ENCODE measurements around the gene MCTP1. TPM values are rescaled to one million over a fixed set of nuclear protein-coding genes. Genes with fewer than 3 reads are reported as not detected.

Gene MCTP1
- total RNA-seq, 2 experiments from 2014 or later = not detected

GRCh38 chr5:95045181-95045965 is 239.5 kb downstream of the MCTP1 start:
- no peak overlapping the region for H2AFZ ChIP-seq (ENCODE audit: low read length)
- no peaks in the 10 kb centered on the region for H4K20me1 ChIP-seq (ENCODE audit: insufficient read depth, low read length)
- ChIA-PET CTCF (ENCODE audit: unreplicated experiment) (no interaction called here), POLR2A (interaction anchor here (1.1 to 1.5 kb wide), 2 partner anchors 8 to 18 kb away, joined by 4 read pairs; no protein-coding TSS in a partner anchor)
- no peaks in the 10 kb centered on the region for H3K9me3 ChIP-seq (ENCODE audit: low read length)
- intact Hi-C loops (cut with micrococcal nuclease; ENCODE audit: unreplicated experiment) = no loop called here
- H3K4me3 ChIP-seq (ENCODE audit: low read depth, low read length, poor library complexity, severe bottlenecking) = no peak overlapping the region
- no peak for DNase-seq (ENCODE audit: low spot score)
- no TSS peak for BruUV-seq (replicated peaks)
- TF ChIP-seq EZH2phosphoT487 (IDR thresholded peaks at IDR 0.05; ENCODE audit: borderline replicate concordance, low read depth, low read length) (no peak), CTCF (conservative IDR thresholded peaks at IDR 0.05; ENCODE audit: low read length) (no peak)
- H3K27ac ChIP-seq (ENCODE audit: low read depth, low read length, poor library complexity, severe bottlenecking) = no peak overlapping the region
- H3K9me2 ChIP-seq (ENCODE audit: insufficient read depth, low read length) = no peaks in the 10 kb centered on the region
- H3K79me2 ChIP-seq (ENCODE audit: insufficient read depth, low read depth, low read length) = no peaks in the 10 kb centered on the region
- H3K4me1 ChIP-seq (ENCODE audit: insufficient read depth, low read length, poor library complexity, severe bottlenecking) = no peaks in the 10 kb centered on the region
- H3K4me2 ChIP-seq (ENCODE audit: low read length) = no peak overlapping the region
- H3K36me3 ChIP-seq (ENCODE audit: insufficient read depth, low read length) = no peaks in the 10 kb centered on the region

- POLR2A ChIA-PET = no interaction called here
- BruUV-seq (replicated peaks) = no TSS peak
- Histone ChIP-seq H2AFZ (ENCODE audit: low read length) (no peak overlapping the region), H3K4me3 (ENCODE audit: low read depth, low read length, poor library complexity, severe bottlenecking) (no peak overlapping the region), H3K9me2 (ENCODE audit: insufficient read depth, low read length) (no peaks in the 10 kb centered on the region), H3K4me2 (ENCODE audit: low read length) (no peak overlapping the region), H3K79me2 (ENCODE audit: insufficient read depth, low read depth, low read length) (no peaks in the 10 kb centered on the region), H3K4me1 (ENCODE audit: insufficient read depth, low read length, poor library complexity, severe bottlenecking) (no peaks in the 10 kb centered on the region), H4K20me1 (ENCODE audit: insufficient read depth, low read length) (no peaks in the 10 kb centered on the region), H3K36me3 (ENCODE audit: insufficient read depth, low read length) (no peaks in the 10 kb centered on the region), H3K27ac (ENCODE audit: low read depth, low read length, poor library complexity, severe bottlenecking) (no peak overlapping the region), H3K9me3 (ENCODE audit: low read length) (no peaks in the 10 kb centered on the region)
- CTCF ChIA-PET (ENCODE audit: unreplicated experiment) = no interaction called here
- no peak for DNase-seq (ENCODE audit: low spot score)
- no peak for TF ChIP-seq EZH2phosphoT487 (IDR thresholded peaks at IDR 0.05; ENCODE audit: borderline replicate concordance, low read depth, low read length)
- no peak for TF ChIP-seq CTCF (conservative IDR thresholded peaks at IDR 0.05; ENCODE audit: low read length)
- intact Hi-C loops (cut with micrococcal nuclease; ENCODE audit: unreplicated experiment) = no loop called here
These were observed 240.8 kb downstream of the MCTP1 start for GRCh38 chr5:95044096-95044495.

GRCh38 chr5:95043648-95044047 is 241.2 kb downstream of the MCTP1 start:
- Histone ChIP-seq H4K20me1 (ENCODE audit: insufficient read depth, low read length) (no peaks in the 10 kb centered on the region), H3K4me1 (ENCODE audit: insufficient read depth, low read length, poor library complexity, severe bottlenecking) (no peaks in the 10 kb centered on the region), H3K79me2 (ENCODE audit: insufficient read depth, low read depth, low read length) (no peaks in the 10 kb centered on the region), H3K9me2 (ENCODE audit: insufficient read depth, low read length) (no peaks in the 10 kb centered on the region), H2AFZ (ENCODE audit: low read length) (no peak overlapping the region), H3K4me3 (ENCODE audit: low read depth, low read length, poor library complexity, severe bottlenecking) (no peak overlapping the region), H3K9me3 (ENCODE audit: low read length) (no peaks in the 10 kb centered on the region), H3K36me3 (ENCODE audit: insufficient read depth, low read length) (no peaks in the 10 kb centered on the region), H3K27ac (ENCODE audit: low read depth, low read length, poor library complexity, severe bottlenecking) (no peak overlapping the region), H3K4me2 (ENCODE audit: low read length) (no peak overlapping the region)
- DNase-seq (ENCODE audit: low spot score) = no peak
- no peak for TF ChIP-seq CTCF (conservative IDR thresholded peaks at IDR 0.05; ENCODE audit: low read length)
- TF ChIP-seq EZH2phosphoT487 (IDR thresholded peaks at IDR 0.05; ENCODE audit: borderline replicate concordance, low read depth, low read length) = no peak
- CTCF ChIA-PET (ENCODE audit: unreplicated experiment) = no interaction called here
- POLR2A ChIA-PET = interaction anchor here (0.6 kb wide), 1 partner anchor 523 kb away, joined by 4 read pairs; no protein-coding TSS in a partner anchor
- intact Hi-C loops (cut with micrococcal nuclease; ENCODE audit: unreplicated experiment) = no loop called here
- BruUV-seq (replicated peaks) = no TSS peak
